HFFc6 (cell line): ENCODE measurements around the gene FAT1. TPM values are rescaled to one million over a fixed set of nuclear protein-coding genes. Genes with fewer than 3 reads are reported as not detected.

Experiments
- DNase-seq: peaks from one replicate; pipeline ENCODE4 v3.0.0-alpha.2; 2018
- H3K27ac Mint-ChIP-seq: 2 replicates; pipeline ENCODE4 v1.8.0; 2020; ENCODE audit warnings: mild to moderate bottlenecking, mixed read lengths
- H3K27me3 Mint-ChIP-seq: 2 replicates; pipeline ENCODE4 v1.8.0; 2021; ENCODE audit warnings: mild to moderate bottlenecking, moderate library complexity, mixed read lengths; ENCODE audit not compliant: insufficient read depth
- H3K36me3 Mint-ChIP-seq: 2 replicates; pipeline ENCODE4 v1.8.0; 2021; ENCODE audit warnings: low read depth, mixed read lengths
- H3K4me1 Mint-ChIP-seq: 2 replicates; pipeline ENCODE4 v1.8.0; 2020; ENCODE audit warnings: low read depth, mixed read lengths
- H3K4me3 Mint-ChIP-seq: 2 replicates; pipeline ENCODE4 v1.8.0; 2020; ENCODE audit warnings: mild to moderate bottlenecking, moderate library complexity, mixed read lengths
- H3K9me3 Mint-ChIP-seq: 2 replicates; pipeline ENCODE4 v1.8.0; 2020; ENCODE audit warnings: mild to moderate bottlenecking, mixed read lengths
- CTCF ChIP-seq: fragments of 200-600 bp; sonication (generic); IDR thresholded peaks from 2 replicates; pipeline ENCODE4 v1.5.0; 2021; ENCODE audit warnings: antibody characterized with exemption, mild to moderate bottlenecking
- total RNA-seq, 6 experiments: library from RNA; stranded (reverse); fragmentation: NEBNext Ultra II Directional; extraction: Animal tissue kit (Norgen Biotek cat#: 25700); gene quantifications; 2 replicates in 1 of 6; 3 replicates in 5 of 6; pipeline ENCODE4 v1.2.3, GENCODE V29; 2021

Gene FAT1
- total RNA-seq, 6 experiments from 2014 or later = 238 to 483 (median 287) TPM

GRCh38 chr4:186719925-186720694 lies 3.5 kb downstream of the FAT1 start:
- Mint-ChIP-seq H3K27ac (no peak overlapping the region), H3K36me3 (peaks cover 55% of the 10 kb centered on the region), H3K27me3 (peaks cover under 1% of the 10 kb centered on the region), H3K4me1 (peaks cover 21% of the 10 kb centered on the region), H3K9me3 (peaks cover 10% of the 10 kb centered on the region), H3K4me3 (no peak overlapping the region)
- DNase-seq = no peak
- peak; percentile 77 for TF ChIP-seq CTCF

GRCh38 chr4:186717556-186717955 lies 6.1 kb downstream of the FAT1 start:
- Mint-ChIP-seq H3K9me3 (peaks cover 16% of the 10 kb centered on the region), H3K4me3 (no peak overlapping the region), H3K27me3 (no peaks in the 10 kb centered on the region; the same call in 1 of the 2 replicates), H3K36me3 (peaks cover 59% of the 10 kb centered on the region), H3K27ac (peak overlapping the region; percentile 3; the same call in 1 of the 2 replicates), H3K4me1 (peaks cover 42% of the 10 kb centered on the region)
- no peak for DNase-seq
- TF ChIP-seq CTCF = no peak

- no peak for DNase-seq
- Mint-ChIP-seq H3K27ac (no peak overlapping the region), H3K9me3 (peaks cover 11% of the 10 kb centered on the region), H3K36me3 (peaks cover 50% of the 10 kb centered on the region), H3K4me1 (peaks cover 57% of the 10 kb centered on the region), H3K27me3 (no peaks in the 10 kb centered on the region; the same call in 1 of the 2 replicates), H3K4me3 (no peak overlapping the region)
- TF ChIP-seq CTCF = no peak
Observed at GRCh38 chr4:186715077-186715476, 8.6 kb downstream of the FAT1 start.

- H3K9me3 Mint-ChIP-seq = peaks cover 11% of the 10 kb centered on the region
- no peak for TF ChIP-seq CTCF
- no peak overlapping the region; the same call in 1 of the 2 replicates for H3K27ac Mint-ChIP-seq
- H3K27me3 Mint-ChIP-seq = no peaks in the 10 kb centered on the region; the same call in 1 of the 2 replicates
- H3K4me1 Mint-ChIP-seq = peaks cover 57% of the 10 kb centered on the region
- no peak overlapping the region for H3K4me3 Mint-ChIP-seq
- peaks cover 56% of the 10 kb centered on the region for H3K36me3 Mint-ChIP-seq
- no peak for DNase-seq
Observed at GRCh38 chr4:186714006-186714675, 9.5 kb downstream of the FAT1 start.

- Mint-ChIP-seq H3K4me3 (no peak overlapping the region), H3K9me3 (peaks cover 5% of the 10 kb centered on the region; the same call in 1 of the 2 replicates), H3K4me1 (peaks cover 52% of the 10 kb centered on the region), H3K27ac (peak overlapping the region; percentile 14; the same call in 1 of the 2 replicates), H3K36me3 (peaks cover 64% of the 10 kb centered on the region), H3K27me3 (no peaks in the 10 kb centered on the region; the same call in 1 of the 2 replicates)
- TF ChIP-seq CTCF = no peak
- no peak for DNase-seq
Observed at GRCh38 chr4:186712690-186713089, 11.0 kb downstream of the FAT1 start.
